GM13976 (cell line): ENCODE measurements around the gene PIK3R1.

ENCODE experiments used
- DNase-seq: peaks from one replicate; pipeline ENCODE4 v3.0.0; 2012; ENCODE audit warnings: low spot score
- CTCF ChIP-seq: IDR thresholded peaks from 2 replicates; pipeline ENCODE4 v1.5.1; 2012; ENCODE audit warnings: borderline replicate concordance, mild to moderate bottlenecking; ENCODE audit not compliant: insufficient read depth; ENCODE audit errors: extremely low read depth, missing control alignments, control extremely low read depth
- in situ Hi-C: fragments of 300-500 bp; cut with MboI; formaldehyde crosslinking; loops from one replicate; pipeline ENCODE4 v1.12.0; 2022; ENCODE audit warnings: low sequenced_read_pairs, mixed read lengths, inconsistent platforms; ENCODE audit not compliant: unreplicated experiment

PIK3R1 gene

DNA sequence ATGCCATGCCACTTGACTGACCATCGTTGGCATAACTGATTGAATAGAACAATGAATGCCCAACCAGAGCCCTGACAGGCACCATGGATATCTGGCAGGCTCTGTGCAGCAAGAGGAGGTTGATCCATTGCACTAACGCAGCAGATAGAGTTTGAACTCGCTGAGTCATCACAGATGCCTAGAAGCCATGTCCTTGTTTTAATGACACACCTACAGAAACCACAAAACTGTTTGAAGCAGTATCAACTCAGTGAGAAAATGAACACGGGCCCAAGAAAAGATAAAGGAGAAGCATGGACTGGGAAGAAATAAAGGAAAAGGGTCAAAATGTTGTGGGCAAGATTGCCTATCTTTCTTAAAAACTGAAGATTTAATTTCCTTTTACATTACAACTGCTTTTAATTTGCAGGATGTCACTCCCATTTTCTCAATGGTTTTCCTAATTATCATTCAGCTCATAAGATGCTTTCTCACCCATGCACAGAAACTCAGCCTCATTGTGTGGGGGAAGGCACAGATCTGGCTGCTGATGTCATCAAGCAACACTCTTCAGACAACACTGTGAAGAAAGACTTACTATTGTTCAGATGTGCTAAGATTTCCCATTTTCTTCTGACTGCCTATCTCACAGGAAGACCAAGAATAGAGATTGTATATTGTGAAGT, 129.0 kb downstream of the PIK3R1 start:
- peak; percentile 41 for DNase-seq

DNA sequence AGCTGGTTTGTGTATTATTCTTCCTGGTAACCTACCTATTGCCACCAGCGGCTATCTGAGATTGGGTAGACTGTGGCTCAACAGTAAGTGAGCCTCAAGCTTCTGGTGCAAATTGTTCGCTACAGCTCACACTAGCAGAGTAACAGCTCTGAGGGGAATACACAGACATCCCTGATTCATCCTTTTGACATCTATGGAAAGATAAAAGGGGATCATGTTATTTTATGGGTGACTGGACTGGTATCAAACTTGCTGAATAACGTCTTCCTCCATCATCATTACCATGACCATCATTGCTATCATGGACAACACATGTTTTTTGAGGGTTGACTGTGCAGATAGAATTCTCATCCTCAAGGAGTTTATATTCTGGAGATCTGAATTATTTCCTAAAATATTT, 129.6 kb downstream of the PIK3R1 start:
- in situ Hi-C loops = no loop called here
- no peak for TF ChIP-seq CTCF
- DNase-seq = no peak

More for the DNA sequence above, 129.0 kb downstream of the PIK3R1 start:
- in situ Hi-C loops = no loop called here
- TF ChIP-seq CTCF = no peak

GRCh38 chr5:68345582-68345981, 130.0 kb downstream of the PIK3R1 start:
- no peak for DNase-seq
- TF ChIP-seq CTCF = no peak
- in situ Hi-C loops = no loop called here

- TF ChIP-seq CTCF = no peak
- in situ Hi-C loops = no loop called here
- no peak for DNase-seq
These were observed 132.0 kb downstream of the PIK3R1 start for GRCh38 chr5:68347536-68347935.

- no peak for TF ChIP-seq CTCF
- DNase-seq = no peak
These were observed 133.1 kb downstream of the PIK3R1 start for GRCh38 chr5:68348447-68349222.

DNA sequence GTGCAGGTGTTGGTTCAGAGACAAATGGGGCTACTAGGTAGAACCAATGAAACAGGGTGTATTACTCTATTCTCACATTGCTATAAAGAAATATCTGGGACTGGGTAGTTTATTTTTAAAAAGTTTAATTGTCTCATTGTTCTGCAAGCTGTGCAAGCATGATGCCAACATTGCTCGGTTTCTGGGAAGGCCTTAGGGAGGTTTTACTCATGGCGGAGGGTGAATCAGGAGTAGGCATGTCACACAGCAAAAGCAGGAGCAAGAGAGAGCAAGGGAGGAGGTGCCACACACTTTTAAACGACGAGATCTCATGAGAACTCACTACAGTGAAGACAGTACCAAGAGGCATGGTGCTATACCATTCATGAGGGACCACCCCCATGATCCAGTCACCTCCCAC, 134.6 kb downstream of the PIK3R1 start:
- in situ Hi-C loops = no loop called here
- no peak for TF ChIP-seq CTCF
- no peak for DNase-seq

More at GRCh38 chr5:68348447-68349222, 133.1 kb downstream of the PIK3R1 start:
- in situ Hi-C loops = no loop called here
